GM21619 (cell line): Measurements from ENCODE around the gene PFKL.
"Not testable (repeated sequence)": the region's sequence is repeated elsewhere in the genome, so short reads cannot be mapped to it uniquely, and the experiment has no call there.

ENCODE experiments used
- ATAC-seq: cut with Tn5 transposase; IDR thresholded peaks from one replicate; pipeline ENCODE4 v1.9.1; 2021; ENCODE audit not compliant: unreplicated experiment

Gene PFKL

GRCh38 chr21:44354775-44355771, 55.2 kb downstream of the PFKL start:
- no peak for ATAC-seq

- ATAC-seq, result no peak
Observed at GRCh38 chr21:44356160-44356559, 56.3 kb downstream of the PFKL start.

- no peak for ATAC-seq
Observed at GRCh38 chr21:44356636-44357035, 56.8 kb downstream of the PFKL start.

GRCh38 chr21:44357064-44357837, 57.4 kb downstream of the PFKL start:
- ATAC-seq, result no peak

GRCh38 chr21:44359396-44359795, 59.5 kb downstream of the PFKL start:
- ATAC-seq, result no peak

- ATAC-seq, result no peak
Observed at GRCh38 chr21:44360159-44360558, 60.3 kb downstream of the PFKL start.

- ATAC-seq, result not testable (repeated sequence)
Observed at GRCh38 chr21:44361903-44362302, 62.0 kb downstream of the PFKL start.

GRCh38 chr21:44363278-44363677, 63.4 kb downstream of the PFKL start:
- ATAC-seq, result no peak

GRCh38 chr21:44364151-44365053, 64.5 kb downstream of the PFKL start:
- no peak for ATAC-seq

GRCh38 chr21:44365251-44365966, 65.6 kb downstream of the PFKL start:
- ATAC-seq, result no peak

GRCh38 chr21:44365967-44366585, 66.2 kb downstream of the PFKL start:
- ATAC-seq, result no peak

- ATAC-seq, result no peak
Observed at GRCh38 chr21:44366586-44367211, 66.8 kb downstream of the PFKL start.

GRCh38 chr21:44368711-44369446, 69.0 kb downstream of the PFKL start:
- ATAC-seq, result no peak

- no peak for ATAC-seq
Observed at GRCh38 chr21:44370027-44370735, 70.3 kb downstream of the PFKL start.

GRCh38 chr21:44370786-44371410, 71.0 kb downstream of the PFKL start:
- no peak for ATAC-seq

- no peak for ATAC-seq
Observed at GRCh38 chr21:44371596-44371995, 71.7 kb downstream of the PFKL start.

GRCh38 chr21:44372616-44373015, 72.8 kb downstream of the PFKL start:
- no peak for ATAC-seq
